ENCODE data around the gene OLFM2.

DNA sequence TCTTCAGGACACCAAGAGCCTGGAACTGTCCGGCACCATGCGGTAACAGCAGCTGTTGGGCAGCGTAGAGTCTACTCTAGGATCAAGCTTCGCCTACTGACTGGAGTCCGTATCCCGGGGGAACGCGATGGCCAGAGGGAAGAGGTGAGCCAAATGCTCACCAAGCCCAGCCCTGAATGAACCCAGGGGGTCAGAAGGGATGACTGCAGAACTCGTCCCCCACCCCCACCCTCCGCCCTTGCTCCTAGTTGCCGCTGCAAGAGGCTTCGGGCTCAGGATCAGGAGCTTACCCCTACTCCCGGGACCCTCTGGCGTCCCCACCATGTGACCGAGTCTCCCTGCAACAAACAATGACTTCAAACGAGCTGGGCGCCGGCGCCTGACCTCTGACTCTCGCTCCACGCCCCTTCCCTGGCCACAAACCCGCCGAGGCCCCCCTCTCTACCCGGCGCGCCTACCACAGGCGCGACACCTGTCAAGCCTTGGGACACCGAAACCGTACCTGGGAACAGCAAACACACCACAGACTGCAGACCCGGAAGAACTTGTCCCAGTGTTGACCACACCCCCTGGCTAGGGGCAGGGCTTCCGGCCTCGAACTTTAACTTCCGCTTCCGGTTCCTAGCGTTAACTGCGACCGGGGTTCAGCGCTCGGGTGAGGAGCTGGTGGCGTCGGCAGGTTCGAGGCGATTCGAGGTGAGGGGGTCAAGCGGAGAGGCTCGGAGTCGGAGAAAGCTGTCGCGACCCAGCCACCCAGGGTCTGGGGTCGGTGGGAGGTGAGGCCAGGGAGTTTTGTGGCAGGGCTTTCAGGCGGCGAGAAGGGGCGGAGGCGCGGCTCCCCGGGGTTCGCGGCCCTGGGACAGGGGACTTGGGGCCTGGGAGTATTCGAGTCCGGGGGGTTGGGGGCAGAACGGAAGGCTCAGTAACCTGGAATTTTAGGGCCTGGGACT is 108.8 kb downstream of the OLFM2 start, which contains the start of gene UBL5:
- TF ChIP-seq PHF8 (IDR thresholded peaks at IDR 0.05; ENCODE audit: borderline replicate concordance, low read depth) (0 out of 2 replicates have a peak, but pooled peaks have one; percentile 58), RARB (CRISPR knock-in tag; IDR thresholded peaks at IDR 0.05) (no peak), ESRRA (IDR thresholded peaks at IDR 0.05; ENCODE audit: borderline replicate concordance, low read length) (no peak), HOXA7 (CRISPR knock-in tag; IDR thresholded peaks at IDR 0.05) (no peak), FOSB (CRISPR knock-in tag; IDR thresholded peaks at IDR 0.05) (no peak), CEBPB (IDR thresholded peaks at IDR 0.05) (no peak), RFX5 (IDR thresholded peaks at IDR 0.05) (no peak), RAD21 (conservative IDR thresholded peaks at IDR 0.05 in 1 of 2, IDR thresholded peaks at IDR 0.05 in 1 of 2) (no peak), CHD4 (IDR thresholded peaks at IDR 0.05; ENCODE audit: borderline replicate concordance) (no peak), MAZ (IDR thresholded peaks at IDR 0.05; ENCODE audit: borderline replicate concordance, low read depth, low read length) (no peak)
- TF ChIP-seq, protein P1, sequence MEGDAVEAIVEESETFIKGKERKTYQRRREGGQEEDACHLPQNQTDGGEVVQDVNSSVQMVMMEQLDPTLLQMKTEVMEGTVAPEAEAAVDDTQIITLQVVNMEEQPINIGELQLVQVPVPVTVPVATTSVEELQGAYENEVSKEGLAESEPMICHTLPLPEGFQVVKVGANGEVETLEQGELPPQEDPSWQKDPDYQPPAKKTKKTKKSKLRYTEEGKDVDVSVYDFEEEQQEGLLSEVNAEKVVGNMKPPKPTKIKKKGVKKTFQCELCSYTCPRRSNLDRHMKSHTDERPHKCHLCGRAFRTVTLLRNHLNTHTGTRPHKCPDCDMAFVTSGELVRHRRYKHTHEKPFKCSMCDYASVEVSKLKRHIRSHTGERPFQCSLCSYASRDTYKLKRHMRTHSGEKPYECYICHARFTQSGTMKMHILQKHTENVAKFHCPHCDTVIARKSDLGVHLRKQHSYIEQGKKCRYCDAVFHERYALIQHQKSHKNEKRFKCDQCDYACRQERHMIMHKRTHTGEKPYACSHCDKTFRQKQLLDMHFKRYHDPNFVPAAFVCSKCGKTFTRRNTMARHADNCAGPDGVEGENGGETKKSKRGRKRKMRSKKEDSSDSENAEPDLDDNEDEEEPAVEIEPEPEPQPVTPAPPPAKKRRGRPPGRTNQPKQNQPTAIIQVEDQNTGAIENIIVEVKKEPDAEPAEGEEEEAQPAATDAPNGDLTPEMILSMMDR (IDR thresholded peaks at IDR 0.05): no peak
- TF ChIP-seq, protein P2, sequence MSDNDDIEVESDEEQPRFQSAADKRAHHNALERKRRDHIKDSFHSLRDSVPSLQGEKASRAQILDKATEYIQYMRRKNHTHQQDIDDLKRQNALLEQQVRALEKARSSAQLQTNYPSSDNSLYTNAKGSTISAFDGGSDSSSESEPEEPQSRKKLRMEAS (IDR thresholded peaks at IDR 0.05): peak; percentile 70
- TF ChIP-seq, protein P3, sequence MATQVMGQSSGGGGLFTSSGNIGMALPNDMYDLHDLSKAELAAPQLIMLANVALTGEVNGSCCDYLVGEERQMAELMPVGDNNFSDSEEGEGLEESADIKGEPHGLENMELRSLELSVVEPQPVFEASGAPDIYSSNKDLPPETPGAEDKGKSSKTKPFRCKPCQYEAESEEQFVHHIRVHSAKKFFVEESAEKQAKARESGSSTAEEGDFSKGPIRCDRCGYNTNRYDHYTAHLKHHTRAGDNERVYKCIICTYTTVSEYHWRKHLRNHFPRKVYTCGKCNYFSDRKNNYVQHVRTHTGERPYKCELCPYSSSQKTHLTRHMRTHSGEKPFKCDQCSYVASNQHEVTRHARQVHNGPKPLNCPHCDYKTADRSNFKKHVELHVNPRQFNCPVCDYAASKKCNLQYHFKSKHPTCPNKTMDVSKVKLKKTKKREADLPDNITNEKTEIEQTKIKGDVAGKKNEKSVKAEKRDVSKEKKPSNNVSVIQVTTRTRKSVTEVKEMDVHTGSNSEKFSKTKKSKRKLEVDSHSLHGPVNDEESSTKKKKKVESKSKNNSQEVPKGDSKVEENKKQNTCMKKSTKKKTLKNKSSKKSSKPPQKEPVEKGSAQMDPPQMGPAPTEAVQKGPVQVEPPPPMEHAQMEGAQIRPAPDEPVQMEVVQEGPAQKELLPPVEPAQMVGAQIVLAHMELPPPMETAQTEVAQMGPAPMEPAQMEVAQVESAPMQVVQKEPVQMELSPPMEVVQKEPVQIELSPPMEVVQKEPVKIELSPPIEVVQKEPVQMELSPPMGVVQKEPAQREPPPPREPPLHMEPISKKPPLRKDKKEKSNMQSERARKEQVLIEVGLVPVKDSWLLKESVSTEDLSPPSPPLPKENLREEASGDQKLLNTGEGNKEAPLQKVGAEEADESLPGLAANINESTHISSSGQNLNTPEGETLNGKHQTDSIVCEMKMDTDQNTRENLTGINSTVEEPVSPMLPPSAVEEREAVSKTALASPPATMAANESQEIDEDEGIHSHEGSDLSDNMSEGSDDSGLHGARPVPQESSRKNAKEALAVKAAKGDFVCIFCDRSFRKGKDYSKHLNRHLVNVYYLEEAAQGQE (IDR thresholded peaks at IDR 0.05): no peak
